Neural cell (in vitro differentiated cells): Measurements from ENCODE around the gene CDKN3.

ENCODE experiments used
- CTCF ChIP-seq: fragments of 450-650 bp; IDR thresholded peaks from 2 replicates; pipeline ENCODE4 v1.5.1; 2014; ENCODE audit warnings: antibody characterized with exemption, mild to moderate bottlenecking, moderate library complexity; ENCODE audit not compliant: poor library complexity, severe bottlenecking
- EP300 ChIP-seq: fragments of 450-650 bp; conservative IDR thresholded peaks from 2 replicates; pipeline ENCODE4 v1.6.1; 2014; ENCODE audit warnings: antibody characterized with exemption, mild to moderate bottlenecking, moderate library complexity; ENCODE audit not compliant: poor library complexity, severe bottlenecking
- EZH2 ChIP-seq: fragments of 200-600, 300-800 bp; shearing (Covaris generic), sonication (generic); IDR thresholded peaks from 2 replicates; pipeline ENCODE4 v1.6.1; 2014; ENCODE audit warnings: antibody characterized with exemption, low read length, borderline replicate concordance, mild to moderate bottlenecking; ENCODE audit not compliant: insufficient read depth, poor library complexity, severe bottlenecking
- POLR2AphosphoS5 ChIP-seq: IDR thresholded peaks from 2 replicates; pipeline ENCODE4 v1.6.1; 2012
- RAD21 ChIP-seq: fragments of 450-650 bp; conservative IDR thresholded peaks from 2 replicates; pipeline ENCODE4 v1.6.1; 2014; ENCODE audit warnings: antibody characterized with exemption, mild to moderate bottlenecking, moderate library complexity
- SMC3 ChIP-seq: fragments of 450-650 bp; conservative IDR thresholded peaks from 2 replicates; pipeline ENCODE4 v1.6.1; 2014; ENCODE audit warnings: antibody characterized with exemption, mild to moderate bottlenecking, moderate library complexity; ENCODE audit not compliant: poor library complexity
- TF ChIP-seq, protein P1 (sequence below): IDR thresholded peaks from 2 replicates; pipeline ENCODE4 v1.6.1; 2012; ENCODE audit warnings: borderline replicate concordance

DNA sequence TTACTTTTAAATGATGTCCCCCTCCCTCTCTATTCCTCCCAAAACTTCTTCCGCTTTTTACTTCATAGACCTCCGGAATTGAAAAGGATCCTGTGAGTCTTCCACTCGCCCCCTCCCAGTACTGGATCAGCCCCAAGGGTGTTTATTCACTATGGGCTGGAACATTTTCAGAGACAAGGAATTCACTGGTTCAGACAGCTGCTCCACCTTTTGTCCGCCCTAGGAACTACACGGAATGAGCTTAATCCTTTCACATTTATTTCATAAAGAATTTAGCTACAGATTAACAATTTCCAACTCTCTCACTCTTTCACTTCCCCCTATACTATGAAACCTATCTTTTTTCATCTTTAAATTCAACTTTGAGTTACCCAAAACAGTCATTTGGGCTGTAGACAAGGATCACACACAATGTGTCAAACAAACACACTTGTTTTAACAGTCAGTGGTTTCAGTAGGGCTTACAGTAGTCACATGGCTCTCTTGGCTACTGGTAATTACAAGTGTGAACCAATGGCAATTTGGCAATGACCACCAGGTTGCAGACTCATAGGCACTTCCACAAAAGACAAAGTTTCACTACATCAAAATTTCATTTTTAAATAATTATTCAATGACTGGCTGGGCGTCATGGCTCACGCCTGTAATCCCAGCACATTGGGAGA, 23.8 kb downstream of the CDKN3 start:
- TF ChIP-seq POLR2AphosphoS5 (no peak), CTCF (peak; percentile 47), EZH2 (no peak), EP300 (no peak), RAD21 (peak; percentile 37), SMC3 (peak; percentile 34)
- TF ChIP-seq, protein P1, sequence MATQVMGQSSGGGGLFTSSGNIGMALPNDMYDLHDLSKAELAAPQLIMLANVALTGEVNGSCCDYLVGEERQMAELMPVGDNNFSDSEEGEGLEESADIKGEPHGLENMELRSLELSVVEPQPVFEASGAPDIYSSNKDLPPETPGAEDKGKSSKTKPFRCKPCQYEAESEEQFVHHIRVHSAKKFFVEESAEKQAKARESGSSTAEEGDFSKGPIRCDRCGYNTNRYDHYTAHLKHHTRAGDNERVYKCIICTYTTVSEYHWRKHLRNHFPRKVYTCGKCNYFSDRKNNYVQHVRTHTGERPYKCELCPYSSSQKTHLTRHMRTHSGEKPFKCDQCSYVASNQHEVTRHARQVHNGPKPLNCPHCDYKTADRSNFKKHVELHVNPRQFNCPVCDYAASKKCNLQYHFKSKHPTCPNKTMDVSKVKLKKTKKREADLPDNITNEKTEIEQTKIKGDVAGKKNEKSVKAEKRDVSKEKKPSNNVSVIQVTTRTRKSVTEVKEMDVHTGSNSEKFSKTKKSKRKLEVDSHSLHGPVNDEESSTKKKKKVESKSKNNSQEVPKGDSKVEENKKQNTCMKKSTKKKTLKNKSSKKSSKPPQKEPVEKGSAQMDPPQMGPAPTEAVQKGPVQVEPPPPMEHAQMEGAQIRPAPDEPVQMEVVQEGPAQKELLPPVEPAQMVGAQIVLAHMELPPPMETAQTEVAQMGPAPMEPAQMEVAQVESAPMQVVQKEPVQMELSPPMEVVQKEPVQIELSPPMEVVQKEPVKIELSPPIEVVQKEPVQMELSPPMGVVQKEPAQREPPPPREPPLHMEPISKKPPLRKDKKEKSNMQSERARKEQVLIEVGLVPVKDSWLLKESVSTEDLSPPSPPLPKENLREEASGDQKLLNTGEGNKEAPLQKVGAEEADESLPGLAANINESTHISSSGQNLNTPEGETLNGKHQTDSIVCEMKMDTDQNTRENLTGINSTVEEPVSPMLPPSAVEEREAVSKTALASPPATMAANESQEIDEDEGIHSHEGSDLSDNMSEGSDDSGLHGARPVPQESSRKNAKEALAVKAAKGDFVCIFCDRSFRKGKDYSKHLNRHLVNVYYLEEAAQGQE = no peak
